Measurements from ENCODE around the gene UNC119B. TPM values are rescaled to one million over a fixed set of nuclear protein-coding genes. Genes with fewer than 3 reads are reported as not detected.

UNC119B gene
- total RNA-seq, 2 experiments from 2014 or later = 23.8 to 24.3 TPM

- no peaks in the 10 kb centered on the region for H3K4me1 Mint-ChIP-seq (ENCODE audit: low read depth)
- no peak overlapping the region for H3K27ac Mint-ChIP-seq
- ChIA-PET CTCF (no interaction called here), POLR2A (no interaction called here)
- DNase-seq (no peak), ATAC-seq (no peak)
- TF ChIP-seq CTCF (IDR thresholded peaks at IDR 0.05) = no peak
- peaks cover 2% of the 10 kb centered on the region for H3K27me3 Mint-ChIP-seq
- peaks cover 4% of the 10 kb centered on the region for H3K9me3 Mint-ChIP-seq
- H3K36me3 Mint-ChIP-seq (ENCODE audit: low read depth) = no peaks in the 10 kb centered on the region
- H3K4me3 Mint-ChIP-seq = no peak overlapping the region
- intact Hi-C loops (cut with micrococcal nuclease) = no loop called here
Measured at GRCh38 chr12:120755269-120755668, 45.0 kb downstream of the UNC119B start.

- H3K9me3 Mint-ChIP-seq = peaks cover 4% of the 10 kb centered on the region
- no peak for TF ChIP-seq CTCF (IDR thresholded peaks at IDR 0.05)
- peaks cover 5% of the 10 kb centered on the region for H3K36me3 Mint-ChIP-seq (ENCODE audit: low read depth)
- ChIA-PET CTCF (no interaction called here), POLR2A (no interaction called here)
- DNase-seq (no peak), ATAC-seq (no peak)
- intact Hi-C loops (cut with micrococcal nuclease) = no loop called here
- H3K4me3 Mint-ChIP-seq = no peak overlapping the region
- no peak overlapping the region for H3K27ac Mint-ChIP-seq
- H3K4me1 Mint-ChIP-seq (ENCODE audit: low read depth) = no peaks in the 10 kb centered on the region
- H3K27me3 Mint-ChIP-seq = no peaks in the 10 kb centered on the region
Measured at GRCh38 chr12:120757226-120757742, 47.0 kb downstream of the UNC119B start.

- ATAC-seq = no peak
- Mint-ChIP-seq H3K36me3 (ENCODE audit: low read depth) (peaks cover 5% of the 10 kb centered on the region), H3K9me3 (peaks cover 4% of the 10 kb centered on the region), H3K4me3 (no peak overlapping the region), H3K4me1 (ENCODE audit: low read depth) (no peaks in the 10 kb centered on the region), H3K27ac (no peak overlapping the region), H3K27me3 (no peaks in the 10 kb centered on the region)
- intact Hi-C loops (cut with micrococcal nuclease) = no loop called here
- no peak for TF ChIP-seq CTCF (IDR thresholded peaks at IDR 0.05)
- no peak for DNase-seq
- ChIA-PET CTCF (no interaction called here), POLR2A (no interaction called here)
Measured at GRCh38 chr12:120757949-120758348, 47.7 kb downstream of the UNC119B start.

GRCh38 chr12:120758798-120759590 lies 48.7 kb downstream of the UNC119B start:
- Mint-ChIP-seq H3K27ac (no peak overlapping the region), H3K4me1 (ENCODE audit: low read depth) (no peaks in the 10 kb centered on the region), H3K9me3 (peaks cover 4% of the 10 kb centered on the region), H3K36me3 (ENCODE audit: low read depth) (peaks cover 5% of the 10 kb centered on the region), H3K4me3 (no peak overlapping the region), H3K27me3 (no peaks in the 10 kb centered on the region)
- no peak for ATAC-seq
- intact Hi-C loops (cut with micrococcal nuclease) = no loop called here
- POLR2A ChIA-PET = interaction anchor here (1.0 kb wide), 1 partner anchor 62 kb away, joined by 3 read pairs; no protein-coding TSS in a partner anchor
- no peak for DNase-seq
- CTCF ChIA-PET = no interaction called here
- TF ChIP-seq CTCF (IDR thresholded peaks at IDR 0.05) = no peak

GRCh38 chr12:120759591-120760348 lies 49.5 kb downstream of the UNC119B start:
- no peaks in the 10 kb centered on the region for H3K4me1 Mint-ChIP-seq (ENCODE audit: low read depth)
- no peak overlapping the region for H3K27ac Mint-ChIP-seq
- CTCF ChIA-PET = no interaction called here
- H3K36me3 Mint-ChIP-seq (ENCODE audit: low read depth) = peaks cover 7% of the 10 kb centered on the region
- H3K4me3 Mint-ChIP-seq = no peak overlapping the region
- peaks cover 4% of the 10 kb centered on the region for H3K9me3 Mint-ChIP-seq
- H3K27me3 Mint-ChIP-seq = no peaks in the 10 kb centered on the region
- no peak for TF ChIP-seq CTCF (IDR thresholded peaks at IDR 0.05)
- POLR2A ChIA-PET = interaction anchor here (1.0 kb wide), 1 partner anchor 63 kb away, joined by 3 read pairs; no protein-coding TSS in a partner anchor
- no peak for DNase-seq
- intact Hi-C loops (cut with micrococcal nuclease) = no loop called here
- no peak for ATAC-seq
